Measurements from ENCODE around the gene S100PBP.

S100PBP gene

DNA sequence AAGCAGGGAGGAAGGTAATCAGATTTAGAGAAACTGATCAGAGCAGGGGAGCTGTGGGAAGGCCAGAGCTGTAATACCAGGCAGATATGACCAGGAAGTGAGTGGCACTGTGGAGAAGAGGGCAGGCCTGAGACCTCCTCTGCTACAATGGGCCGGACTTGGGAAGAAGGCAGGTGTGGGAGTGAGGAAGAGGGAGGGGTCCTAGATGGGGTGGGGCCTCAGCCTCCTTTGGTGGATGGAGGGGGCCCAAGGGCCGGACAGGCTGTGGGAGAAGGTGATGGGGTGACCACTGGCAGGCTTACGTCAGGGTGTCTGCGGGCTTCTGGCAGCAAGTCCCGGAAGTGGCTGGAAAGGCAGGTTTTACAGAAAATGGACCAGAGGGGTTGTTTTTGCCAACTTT is 63.8 kb downstream of the S100PBP start:
- TF ChIP-seq FOXP2 (optimal IDR thresholded peaks at IDR 0.05; ENCODE audit: borderline replicate concordance, extremely low read depth, extremely low read length, insufficient read depth) = no peak
- TF ChIP-seq POLR2AphosphoS5 (IDR thresholded peaks at IDR 0.05; ENCODE audit: low read depth, low read length) = no peak
- TF ChIP-seq TAF1 (IDR thresholded peaks at IDR 0.05; ENCODE audit: borderline replicate concordance, insufficient read depth, low read length) = no peak

DNA sequence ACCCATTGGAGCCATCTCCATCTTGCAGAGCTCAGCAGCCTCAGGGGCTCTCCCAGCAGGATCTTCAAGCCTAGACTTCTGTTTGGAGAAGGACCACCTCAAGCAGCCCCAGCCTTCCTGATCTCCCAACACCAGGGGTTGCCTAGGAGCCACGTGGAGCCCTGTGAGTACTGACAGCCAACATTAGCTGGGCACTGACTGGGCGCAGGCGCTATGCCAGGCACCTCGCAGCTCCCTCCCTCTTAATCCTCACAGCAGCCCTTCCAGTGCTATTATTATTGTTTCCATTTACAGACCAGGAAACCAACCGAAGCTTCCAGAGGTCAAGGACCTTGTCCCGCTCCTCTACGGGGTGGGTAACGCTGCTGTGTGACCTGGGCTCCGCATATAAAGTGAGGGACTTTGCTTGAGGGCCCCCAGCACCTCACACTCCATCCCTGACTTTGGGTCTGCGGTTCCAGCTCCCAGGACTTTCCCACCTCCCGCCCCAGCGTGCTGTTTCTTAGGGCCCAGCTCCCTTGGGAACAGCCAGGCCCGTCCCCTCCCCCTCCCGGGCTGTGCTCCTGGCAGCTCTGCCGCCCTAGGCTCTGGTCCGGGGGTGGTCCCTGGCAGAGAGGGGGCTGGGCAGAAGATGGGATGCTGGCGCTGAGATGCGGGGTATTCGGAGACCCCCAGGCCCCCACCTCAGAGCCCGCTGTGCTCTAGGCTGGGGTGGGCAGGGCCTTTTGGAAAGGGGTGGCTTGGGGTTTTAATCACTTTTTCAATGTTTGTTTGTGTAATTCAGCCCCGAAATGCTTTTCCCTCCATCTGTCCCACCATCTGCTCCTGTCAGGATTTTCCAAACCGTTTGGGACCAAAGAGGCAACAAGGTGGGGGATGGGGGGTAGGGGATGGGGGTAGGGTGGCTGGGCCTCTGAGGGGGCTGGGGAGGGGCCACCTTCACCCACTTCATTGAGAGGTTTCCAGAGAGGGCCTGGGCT is 64.7 kb downstream of the S100PBP start:
- TF ChIP-seq TAF1 (IDR thresholded peaks at IDR 0.05; ENCODE audit: borderline replicate concordance, insufficient read depth, low read length) = no peak
- TF ChIP-seq, protein P1, sequence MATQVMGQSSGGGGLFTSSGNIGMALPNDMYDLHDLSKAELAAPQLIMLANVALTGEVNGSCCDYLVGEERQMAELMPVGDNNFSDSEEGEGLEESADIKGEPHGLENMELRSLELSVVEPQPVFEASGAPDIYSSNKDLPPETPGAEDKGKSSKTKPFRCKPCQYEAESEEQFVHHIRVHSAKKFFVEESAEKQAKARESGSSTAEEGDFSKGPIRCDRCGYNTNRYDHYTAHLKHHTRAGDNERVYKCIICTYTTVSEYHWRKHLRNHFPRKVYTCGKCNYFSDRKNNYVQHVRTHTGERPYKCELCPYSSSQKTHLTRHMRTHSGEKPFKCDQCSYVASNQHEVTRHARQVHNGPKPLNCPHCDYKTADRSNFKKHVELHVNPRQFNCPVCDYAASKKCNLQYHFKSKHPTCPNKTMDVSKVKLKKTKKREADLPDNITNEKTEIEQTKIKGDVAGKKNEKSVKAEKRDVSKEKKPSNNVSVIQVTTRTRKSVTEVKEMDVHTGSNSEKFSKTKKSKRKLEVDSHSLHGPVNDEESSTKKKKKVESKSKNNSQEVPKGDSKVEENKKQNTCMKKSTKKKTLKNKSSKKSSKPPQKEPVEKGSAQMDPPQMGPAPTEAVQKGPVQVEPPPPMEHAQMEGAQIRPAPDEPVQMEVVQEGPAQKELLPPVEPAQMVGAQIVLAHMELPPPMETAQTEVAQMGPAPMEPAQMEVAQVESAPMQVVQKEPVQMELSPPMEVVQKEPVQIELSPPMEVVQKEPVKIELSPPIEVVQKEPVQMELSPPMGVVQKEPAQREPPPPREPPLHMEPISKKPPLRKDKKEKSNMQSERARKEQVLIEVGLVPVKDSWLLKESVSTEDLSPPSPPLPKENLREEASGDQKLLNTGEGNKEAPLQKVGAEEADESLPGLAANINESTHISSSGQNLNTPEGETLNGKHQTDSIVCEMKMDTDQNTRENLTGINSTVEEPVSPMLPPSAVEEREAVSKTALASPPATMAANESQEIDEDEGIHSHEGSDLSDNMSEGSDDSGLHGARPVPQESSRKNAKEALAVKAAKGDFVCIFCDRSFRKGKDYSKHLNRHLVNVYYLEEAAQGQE (IDR thresholded peaks at IDR 0.05; ENCODE audit: insufficient read depth in 1 of 2, low read depth in 2 of 2, low read length in 2 of 2) = no peak

DNA sequence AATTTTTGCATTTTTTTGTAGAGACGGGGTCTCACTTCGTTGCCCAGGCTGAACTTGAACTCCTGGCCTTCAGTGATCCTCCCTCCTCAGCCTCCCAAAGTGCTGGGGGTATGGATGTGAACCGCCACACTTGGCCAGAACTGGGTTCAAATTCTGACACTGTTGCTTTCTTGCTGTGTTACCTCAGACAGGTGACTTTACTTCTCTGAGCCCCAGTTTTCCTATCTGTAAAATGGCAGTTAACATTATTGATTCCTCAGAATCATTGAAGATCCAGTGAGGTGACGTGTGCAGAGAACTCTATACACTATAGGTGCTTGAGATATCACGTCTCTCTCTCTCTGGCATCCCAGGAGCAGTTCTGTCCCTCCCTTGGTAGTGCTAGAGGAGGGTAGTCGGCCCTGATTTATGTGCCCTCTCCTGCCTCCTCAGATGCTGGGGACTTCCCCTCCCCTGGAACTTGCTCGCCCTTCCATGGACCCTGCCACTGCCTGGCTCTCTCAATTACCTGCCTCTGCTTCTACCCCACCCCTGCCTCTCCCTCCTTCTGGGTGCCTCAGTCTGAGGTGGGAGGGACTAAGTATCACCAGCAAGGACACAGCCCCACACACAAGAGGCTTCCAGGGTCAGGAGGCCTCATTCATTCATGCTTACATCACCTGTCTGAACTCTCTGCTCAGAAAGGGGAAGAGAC is 66.0 kb downstream of the S100PBP start:
- TF ChIP-seq SIN3A (IDR thresholded peaks at IDR 0.05; ENCODE audit: borderline replicate concordance, insufficient read depth, low read length) = no peak
- TF ChIP-seq, protein P1 (IDR thresholded peaks at IDR 0.05; ENCODE audit: insufficient read depth in 1 of 2, low read depth in 2 of 2, low read length in 2 of 2) = no peak
- no peak for TF ChIP-seq TAF1 (IDR thresholded peaks at IDR 0.05; ENCODE audit: borderline replicate concordance, insufficient read depth, low read length)
- no peak for TF ChIP-seq FOXP2 (optimal IDR thresholded peaks at IDR 0.05; ENCODE audit: borderline replicate concordance, extremely low read depth, extremely low read length, insufficient read depth)
- TF ChIP-seq POLR2AphosphoS5 (IDR thresholded peaks at IDR 0.05; ENCODE audit: low read depth, low read length) = no peak

DNA sequence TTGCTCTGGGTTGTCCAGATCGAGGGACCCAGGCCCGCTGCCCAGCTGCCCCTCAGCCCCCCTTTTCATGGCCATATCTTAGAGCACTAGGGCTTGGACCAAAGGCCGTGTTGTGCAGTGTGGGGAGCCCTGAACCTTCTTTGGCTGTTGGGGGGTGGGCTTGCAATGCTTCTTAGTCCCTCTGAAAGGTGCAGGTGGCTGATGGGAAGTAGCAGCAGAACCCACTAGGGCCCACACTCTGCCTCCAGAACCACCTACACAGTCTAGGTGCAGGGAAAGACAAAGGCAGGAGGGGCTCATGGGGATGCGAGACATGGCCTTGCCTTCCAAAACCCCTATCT is 66.5 kb downstream of the S100PBP start:
- TF ChIP-seq TAF1 (IDR thresholded peaks at IDR 0.05; ENCODE audit: borderline replicate concordance, insufficient read depth, low read length) (no peak), FOXP2 (optimal IDR thresholded peaks at IDR 0.05; ENCODE audit: borderline replicate concordance, extremely low read depth, extremely low read length, insufficient read depth) (no peak), SIN3A (IDR thresholded peaks at IDR 0.05; ENCODE audit: borderline replicate concordance, insufficient read depth, low read length) (no peak), POLR2AphosphoS5 (IDR thresholded peaks at IDR 0.05; ENCODE audit: low read depth, low read length) (no peak)
- TF ChIP-seq, protein P1 (IDR thresholded peaks at IDR 0.05; ENCODE audit: insufficient read depth in 1 of 2, low read depth in 2 of 2, low read length in 2 of 2) = no peak

DNA sequence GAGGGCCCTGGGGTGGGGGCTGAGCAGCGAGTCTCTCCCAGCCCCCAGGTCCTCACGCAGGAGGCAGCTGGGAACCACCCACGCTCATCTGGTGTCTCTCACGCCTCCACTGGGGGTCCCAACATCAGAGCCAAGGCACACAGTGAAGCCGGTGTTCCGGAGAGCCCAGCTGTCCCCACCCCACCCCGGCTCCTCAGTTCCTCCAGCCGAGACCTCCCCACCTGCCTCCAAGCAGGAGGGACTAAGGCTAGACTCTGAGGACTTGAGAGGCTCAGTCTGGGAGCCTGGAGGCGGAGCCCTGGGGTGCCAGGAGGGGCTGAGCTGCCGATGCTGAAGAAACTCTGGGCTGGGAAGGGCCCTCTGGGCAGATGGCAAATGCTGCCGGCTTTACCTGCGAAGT is 67.3 kb downstream of the S100PBP start:
- no peak for TF ChIP-seq FOXP2 (optimal IDR thresholded peaks at IDR 0.05; ENCODE audit: borderline replicate concordance, extremely low read depth, extremely low read length, insufficient read depth)
- no peak for TF ChIP-seq POLR2AphosphoS5 (IDR thresholded peaks at IDR 0.05; ENCODE audit: low read depth, low read length)
- no peak for TF ChIP-seq TAF1 (IDR thresholded peaks at IDR 0.05; ENCODE audit: borderline replicate concordance, insufficient read depth, low read length)
- TF ChIP-seq, protein P1 (IDR thresholded peaks at IDR 0.05; ENCODE audit: insufficient read depth in 1 of 2, low read depth in 2 of 2, low read length in 2 of 2) = no peak
- no peak for TF ChIP-seq SIN3A (IDR thresholded peaks at IDR 0.05; ENCODE audit: borderline replicate concordance, insufficient read depth, low read length)
